Trophoblast cell (in vitro differentiated cells and primary cell): ENCODE measurements around the gene TACR1.

Source experiments
- DNase-seq, 2 donors: peaks; one replicate each; pipeline ENCODE4 v3.0.0-alpha.2; 2016
- H2AFZ ChIP-seq: 2 replicates; pipeline ENCODE4 v1.6.1; 2013; ENCODE audit warnings: low read length, moderate library complexity, mild to moderate bottlenecking; ENCODE audit not compliant: insufficient read depth, poor library complexity
- H2AK5ac ChIP-seq: 2 replicates; pipeline ENCODE4 v1.6.1; 2013; ENCODE audit warnings: mild to moderate bottlenecking, low read length
- H2BK120ac ChIP-seq: 2 replicates; pipeline ENCODE4 v1.6.1; 2013; ENCODE audit warnings: low read length, mild to moderate bottlenecking, moderate library complexity; ENCODE audit not compliant: insufficient read depth, poor library complexity
- H2BK12ac ChIP-seq: 2 replicates; pipeline ENCODE4 v1.6.1; 2013; ENCODE audit warnings: mild to moderate bottlenecking, low read length, moderate library complexity
- H2BK5ac ChIP-seq: 2 replicates; pipeline ENCODE4 v1.6.1; 2013; ENCODE audit warnings: low read length, low read depth, moderate library complexity, mild to moderate bottlenecking; ENCODE audit not compliant: poor library complexity
- H3K14ac ChIP-seq: 2 replicates; pipeline ENCODE4 v1.6.1; 2013; ENCODE audit warnings: mild to moderate bottlenecking, low read length
- H3K18ac ChIP-seq: 2 replicates; pipeline ENCODE4 v1.6.1; 2013; ENCODE audit warnings: mild to moderate bottlenecking, low read length
- H3K23ac ChIP-seq: 2 replicates; pipeline ENCODE4 v1.6.1; 2013; ENCODE audit warnings: low read length
- H3K27ac ChIP-seq: 2 replicates; pipeline ENCODE4 v1.5.1; 2013; ENCODE audit warnings: low read depth, mild to moderate bottlenecking, inconsistent platforms, low read length, moderate library complexity
- H3K27me3 ChIP-seq: 2 replicates; pipeline ENCODE4 v1.6.1; 2013; ENCODE audit warnings: inconsistent platforms, mild to moderate bottlenecking, low read length, moderate library complexity; ENCODE audit not compliant: insufficient read depth
- H3K36me3 ChIP-seq, 2 experiments: 1 replicate in 1 of 2; 2 replicates in 1 of 2; pipeline ENCODE4 v1.6.1; 2013; ENCODE audit warnings: low read length in 2 of 2, mild to moderate bottlenecking in 2 of 2, moderate library complexity in 1 of 2; ENCODE audit not compliant: insufficient read depth in 2 of 2, control insufficient read depth in 1 of 2
- H3K4ac ChIP-seq: 2 replicates; pipeline ENCODE4 v1.6.1; 2013; ENCODE audit warnings: low read depth, mild to moderate bottlenecking, low read length, moderate library complexity
- H3K4me1 ChIP-seq, 2 experiments: 1 replicate in 1 of 2; 2 replicates in 1 of 2; pipeline ENCODE4 v1.6.1; 2013; ENCODE audit warnings: low read length in 2 of 2, mild to moderate bottlenecking in 2 of 2, moderate library complexity in 1 of 2; ENCODE audit not compliant: insufficient read depth in 2 of 2, control insufficient read depth in 1 of 2
- H3K4me2 ChIP-seq: 2 replicates; pipeline ENCODE4 v1.6.1; 2013; ENCODE audit warnings: inconsistent platforms, mild to moderate bottlenecking, low read length, moderate library complexity
- H3K4me3 ChIP-seq: 2 replicates; pipeline ENCODE4 v1.5.1; 2013; ENCODE audit warnings: mild to moderate bottlenecking, low read depth, low read length, inconsistent platforms
- H3K79me1 ChIP-seq: one replicate; pipeline ENCODE4 v1.6.1; 2013; ENCODE audit warnings: low read length
- H3K79me2 ChIP-seq: 2 replicates; pipeline ENCODE4 v1.6.1; 2013; ENCODE audit warnings: low read length, mild to moderate bottlenecking; ENCODE audit not compliant: control insufficient read depth, insufficient read depth, poor library complexity
- H3K9ac ChIP-seq: 2 replicates; pipeline ENCODE4 v1.6.1; 2013; ENCODE audit warnings: mild to moderate bottlenecking, low read length
- H3K9me3 ChIP-seq: 2 replicates; pipeline ENCODE4 v1.6.1; 2013; ENCODE audit warnings: low read depth, mild to moderate bottlenecking, control low read depth, inconsistent platforms, low read length; ENCODE audit not compliant: insufficient read depth
- H4K12ac ChIP-seq: 2 replicates; pipeline ENCODE4 v1.6.1; 2013; ENCODE audit warnings: low read depth, mild to moderate bottlenecking, low read length, moderate library complexity
- H4K8ac ChIP-seq: 2 replicates; pipeline ENCODE4 v1.6.1; 2013; ENCODE audit warnings: low read depth, mild to moderate bottlenecking, low read length, moderate library complexity
- H4K91ac ChIP-seq: one replicate; pipeline ENCODE4 v1.6.1; 2013; ENCODE audit warnings: low read depth, mild to moderate bottlenecking, low read length, moderate library complexity
- WGBS: extraction: QIAGEN DNeasy Blood & Tissue Kit; methylation state at CpG from one replicate; pipeline ENCODE4 v1.1.7; 2013; ENCODE audit warnings: missing lambda C conversion rate; ENCODE audit not compliant: insufficient read length, insufficient coverage; ENCODE audit errors: extremely low coverage; 5-methylcytosine and 5-hydroxymethylcytosine counted together

TACR1 gene

DNA sequence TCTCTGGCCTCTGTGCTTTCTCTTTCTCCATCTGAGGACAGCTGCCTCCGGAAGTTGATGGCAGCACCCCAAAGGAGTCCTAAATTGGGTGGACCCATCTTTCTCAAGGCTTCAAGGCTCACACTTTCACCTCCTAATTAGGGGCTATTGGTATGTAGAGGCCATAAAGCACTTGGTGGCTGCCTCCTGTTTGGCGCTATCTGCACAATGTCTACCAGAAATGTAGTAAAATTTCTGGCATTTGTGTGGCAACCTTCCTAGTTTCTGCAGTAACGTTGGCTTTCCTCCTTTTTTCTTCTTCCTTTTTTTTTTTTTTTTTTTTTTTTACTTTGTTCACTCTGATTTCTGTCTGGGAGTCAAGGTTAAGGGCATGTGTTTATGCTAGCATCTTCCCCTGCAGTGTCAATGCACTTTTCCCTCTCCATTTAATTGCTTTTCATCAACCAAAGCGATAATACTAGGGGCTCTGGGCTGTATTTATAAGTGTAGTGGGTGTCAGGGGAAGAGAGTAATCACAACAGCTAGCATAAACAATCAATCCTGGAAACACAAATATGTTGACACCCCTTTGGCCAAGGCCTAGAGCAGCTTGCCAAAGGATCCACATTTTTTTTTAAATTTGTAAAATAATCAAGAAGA is 86.0 kb downstream of the TACR1 start:
- peaks cover 2% of the 10 kb centered on the region in 2 experiments for H3K4me1 ChIP-seq
- no peaks in the 10 kb centered on the region for H3K9me3 ChIP-seq
- no peak overlapping the region for H3K4me3 ChIP-seq
- no peak overlapping the region for H2BK5ac ChIP-seq
- H3K9ac ChIP-seq = no peak overlapping the region
- H3K79me1 ChIP-seq = no peaks in the 10 kb centered on the region
- H3K23ac ChIP-seq = no peak overlapping the region
- no peak overlapping the region for H2AK5ac ChIP-seq
- no peak overlapping the region for H3K4me2 ChIP-seq
- no peaks in the 10 kb centered on the region for H3K27me3 ChIP-seq
- H3K79me2 ChIP-seq = no peaks in the 10 kb centered on the region
- H3K4ac ChIP-seq = no peak overlapping the region
- H4K8ac ChIP-seq = no peak overlapping the region
- H2BK12ac ChIP-seq = no peak overlapping the region
- no peak overlapping the region for H2BK120ac ChIP-seq
- no peak overlapping the region for H3K27ac ChIP-seq
- no peak overlapping the region for H4K91ac ChIP-seq
- no peak overlapping the region for H2AFZ ChIP-seq
- H4K12ac ChIP-seq = no peak overlapping the region
- WGBS = no CpG with 5 or more reads among the region's 4 CpGs
- no peak overlapping the region for H3K14ac ChIP-seq
- no peaks in the 10 kb centered on the region for H3K36me3 ChIP-seq
- DNase-seq = no peak
- no peak overlapping the region for H3K18ac ChIP-seq

DNA sequence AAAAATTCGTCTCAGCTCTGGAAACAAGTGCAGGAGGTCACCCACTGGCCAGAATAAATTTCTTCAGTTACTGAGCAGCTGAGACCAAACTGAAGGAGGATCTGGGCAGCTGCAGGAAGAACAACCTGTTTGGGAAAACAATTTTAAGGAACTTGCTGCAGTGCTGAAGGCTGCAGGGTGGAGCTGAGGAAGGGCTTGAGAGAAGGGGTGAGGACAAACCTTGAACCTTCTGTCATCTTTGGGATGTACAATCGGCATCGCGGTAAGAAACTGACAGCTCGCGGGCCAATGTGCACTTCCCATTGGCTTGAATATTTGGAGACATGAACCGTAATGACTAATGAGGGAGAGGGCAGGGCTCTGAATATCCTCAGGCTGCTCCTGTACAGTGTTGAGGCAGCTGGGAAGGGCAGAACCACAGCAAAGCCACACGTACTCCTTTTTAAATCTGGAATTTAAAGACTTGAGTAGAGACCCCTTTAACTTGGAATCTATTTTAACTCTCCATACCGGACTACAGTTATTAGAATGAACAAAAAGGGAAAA is 90.3 kb downstream of the TACR1 start:
- no peak overlapping the region for H2AFZ ChIP-seq
- H3K23ac ChIP-seq = no peak overlapping the region
- no peak overlapping the region for H4K12ac ChIP-seq
- H2BK12ac ChIP-seq = no peak overlapping the region
- peak in 1 of 2 donors; percentile 40 for DNase-seq
- H3K4me1 ChIP-seq = peaks cover 2% of the 10 kb centered on the region in 2 experiments
- H3K14ac ChIP-seq = no peak overlapping the region
- no peak overlapping the region for H3K4me3 ChIP-seq
- no peak overlapping the region for H3K9ac ChIP-seq
- H3K4me2 ChIP-seq = no peak overlapping the region
- no peak overlapping the region for H2BK5ac ChIP-seq
- no peak overlapping the region for H3K4ac ChIP-seq
- no peak overlapping the region for H4K8ac ChIP-seq
- H3K79me1 ChIP-seq = no peaks in the 10 kb centered on the region
- H3K9me3 ChIP-seq = no peaks in the 10 kb centered on the region
- no peak overlapping the region for H2AK5ac ChIP-seq
- H3K79me2 ChIP-seq = no peaks in the 10 kb centered on the region
- no peak overlapping the region for H2BK120ac ChIP-seq
- WGBS = no CpG with 5 or more reads among the region's 9 CpGs
- no peak overlapping the region for H4K91ac ChIP-seq
- no peak overlapping the region for H3K27ac ChIP-seq
- H3K36me3 ChIP-seq = no peaks in the 10 kb centered on the region
- no peak overlapping the region for H3K18ac ChIP-seq
- no peaks in the 10 kb centered on the region for H3K27me3 ChIP-seq

DNA sequence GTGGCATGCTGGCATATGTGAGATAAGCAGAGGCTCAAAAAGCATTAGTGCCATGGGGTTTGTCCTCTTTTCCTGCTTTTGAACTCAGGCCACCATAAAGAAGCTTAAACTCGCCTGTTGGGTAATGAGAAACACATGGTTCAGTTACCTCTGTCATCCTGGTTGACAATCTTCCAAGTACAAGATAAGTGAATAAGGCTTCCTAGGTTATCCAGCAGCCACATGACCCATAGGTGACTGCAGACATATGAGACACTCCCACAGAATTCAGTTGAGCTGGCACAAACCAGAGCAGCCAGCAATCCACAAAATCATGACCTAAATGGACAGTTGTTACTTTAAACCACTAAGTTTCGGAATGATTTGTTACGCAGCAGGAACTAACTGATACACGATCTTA is 97.3 kb downstream of the TACR1 start:
- Histone ChIP-seq H3K4ac (no peak overlapping the region), H4K8ac (no peak overlapping the region), H4K91ac (no peak overlapping the region), H3K18ac (no peak overlapping the region), H3K27ac (no peak overlapping the region), H3K4me3 (no peak overlapping the region), H3K36me3 (no peaks in the 10 kb centered on the region), H2AFZ (no peak overlapping the region), H3K9me3 (no peaks in the 10 kb centered on the region), H2BK120ac (no peak overlapping the region), H3K14ac (no peak overlapping the region), H3K79me1 (peaks cover 6% of the 10 kb centered on the region), H3K4me1 (peaks cover 5 to 12% of the 10 kb centered on the region in 2 experiments), H2AK5ac (no peak overlapping the region), H3K27me3 (no peaks in the 10 kb centered on the region), H2BK5ac (no peak overlapping the region), H2BK12ac (peak overlapping the region; percentile 53), H3K23ac (no peak overlapping the region), H3K79me2 (no peaks in the 10 kb centered on the region), H3K9ac (no peak overlapping the region), H4K12ac (no peak overlapping the region), H3K4me2 (no peak overlapping the region)
- DNase-seq = peak in 1 of 2 donors; percentile 26
- WGBS = no CpG with 5 or more reads among the region's 4 CpGs

GRCh38 chr2:75100801-75101151 is 98.5 kb downstream of the TACR1 start:
- no peak for DNase-seq
- peaks cover 6% of the 10 kb centered on the region for H3K79me1 ChIP-seq
- H3K18ac ChIP-seq = no peak overlapping the region
- no peak overlapping the region for H4K91ac ChIP-seq
- H3K79me2 ChIP-seq = no peaks in the 10 kb centered on the region
- no peaks in the 10 kb centered on the region for H3K9me3 ChIP-seq
- no peak overlapping the region for H3K27ac ChIP-seq
- H3K4me3 ChIP-seq = no peak overlapping the region
- H3K4me1 ChIP-seq = peaks cover 10 to 14% of the 10 kb centered on the region in 2 experiments
- H3K14ac ChIP-seq = no peak overlapping the region
- H3K36me3 ChIP-seq = no peaks in the 10 kb centered on the region
- no peak overlapping the region for H2BK5ac ChIP-seq
- WGBS = no CpG with 5 or more reads among the region's 1 CpG
- no peak overlapping the region for H2AFZ ChIP-seq
- no peak overlapping the region for H3K23ac ChIP-seq
- H2BK120ac ChIP-seq = no peak overlapping the region
- H3K4ac ChIP-seq = no peak overlapping the region
- no peak overlapping the region for H3K9ac ChIP-seq
- H3K27me3 ChIP-seq = no peaks in the 10 kb centered on the region
- H4K8ac ChIP-seq = no peak overlapping the region
- no peak overlapping the region for H3K4me2 ChIP-seq
- H2AK5ac ChIP-seq = no peak overlapping the region
- H4K12ac ChIP-seq = no peak overlapping the region
- H2BK12ac ChIP-seq = no peak overlapping the region
